Stimulated activated CD4-positive, alpha-beta T cell treated with anti-CD3 and anti-CD28 coated beads, TNF-alpha, amount 100 ng/mL, for 1 hour (primary cell): ENCODE data around the gene CYP1A2.
A peak's percentile ranks its signal among the peaks of the same experiment; 100 is the strongest.

Experiments used
- DNase-seq, 3 donors: peaks; one replicate each; pipeline ENCODE4 v3.0.0-alpha.2; 2020; ENCODE audit warnings: low read depth in 3 of 3, low spot score in 1 of 3

Gene CYP1A2

GRCh38 chr15:74788683-74789151 lies 40.1 kb downstream of the CYP1A2 start:
- DNase-seq, result no peak

DNA sequence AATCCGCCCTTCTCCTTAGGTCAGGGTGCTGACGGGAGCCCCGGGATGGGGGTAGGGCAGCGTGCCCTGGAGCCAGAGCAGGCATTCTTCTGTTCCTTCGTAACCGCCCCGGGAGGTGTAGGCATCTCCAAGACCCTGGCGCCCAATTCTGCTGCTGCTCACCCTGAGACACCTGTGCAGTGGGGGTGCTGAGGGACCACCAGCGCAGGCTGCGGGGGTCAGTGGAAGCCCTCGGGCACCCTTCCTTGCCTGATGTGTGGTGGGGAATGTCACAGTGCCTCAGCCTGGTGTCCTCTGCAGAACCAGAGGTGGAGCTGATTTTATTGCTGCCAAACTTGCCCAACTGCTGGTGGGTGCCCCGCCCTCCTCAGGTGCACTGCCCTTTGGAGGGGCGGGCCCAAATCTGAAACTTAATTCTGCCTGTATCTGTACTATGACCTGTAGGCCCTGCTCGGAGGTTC lies 40.6 kb downstream of the CYP1A2 start:
- DNase-seq, result no peak

- DNase-seq, result no peak
Measured at GRCh38 chr15:74789741-74790079, 41.1 kb downstream of the CYP1A2 start.

DNA sequence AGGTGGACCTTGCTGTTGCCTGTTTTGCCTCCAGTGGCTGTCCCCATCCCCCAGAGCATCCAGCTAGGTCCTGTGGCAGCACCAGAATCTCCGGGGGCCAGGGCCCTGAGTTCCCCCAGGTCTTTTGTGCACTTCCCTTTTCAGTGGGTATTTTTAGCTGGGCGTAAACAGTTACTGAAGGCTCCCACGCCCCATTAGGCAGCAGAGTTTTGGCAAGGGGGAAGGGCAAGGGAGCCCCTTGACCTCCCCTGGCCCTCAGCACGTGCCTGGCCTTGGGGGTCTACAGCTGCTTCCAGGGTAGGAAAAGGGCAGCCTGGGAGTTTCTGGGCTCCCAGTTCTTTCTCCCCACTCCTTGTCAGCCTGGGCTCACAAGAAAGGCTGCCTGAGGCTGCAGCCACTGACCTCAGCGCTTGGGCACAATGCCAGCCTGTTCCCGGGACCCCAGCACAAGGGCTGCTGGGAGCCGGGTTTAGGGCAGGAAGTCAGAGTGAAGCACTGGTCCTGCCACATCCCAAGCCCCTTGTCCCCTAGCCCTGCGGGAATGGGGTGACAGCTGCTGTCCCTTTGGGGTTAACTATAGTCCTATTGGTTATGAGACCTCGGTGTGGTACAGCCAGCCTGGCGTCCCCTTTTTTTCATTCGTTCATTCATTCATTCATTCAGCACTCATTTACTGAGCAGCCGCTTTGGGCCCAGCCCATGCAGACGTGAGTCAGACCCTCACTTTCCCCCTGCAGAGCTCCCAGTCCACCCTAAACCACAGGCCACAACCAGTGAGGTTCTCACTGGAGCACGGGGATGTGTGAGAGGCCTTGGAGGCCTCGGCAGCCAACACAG lies 41.7 kb downstream of the CYP1A2 start:
- no peak for DNase-seq

GRCh38 chr15:74791007-74791406 lies 42.4 kb downstream of the CYP1A2 start:
- no peak for DNase-seq

DNA sequence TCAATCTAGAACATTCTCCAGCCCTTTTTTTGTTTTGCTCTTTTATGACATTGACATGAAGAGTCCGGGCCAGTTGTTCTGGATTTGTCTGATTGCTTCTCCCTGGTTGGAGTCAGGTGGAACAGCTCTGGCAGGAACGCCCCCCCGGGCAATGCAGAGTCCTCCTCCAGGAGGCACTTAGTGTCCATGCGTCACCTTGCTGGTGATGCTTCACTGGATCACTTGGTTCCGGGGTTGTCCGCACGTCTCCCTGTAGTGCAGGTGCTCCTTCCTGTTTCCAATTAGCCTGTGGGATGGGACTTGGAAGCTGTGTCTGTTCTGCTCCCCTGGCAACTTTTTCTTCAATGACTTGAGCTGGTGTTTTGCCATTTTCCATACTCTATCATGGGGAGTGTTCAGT lies 43.0 kb downstream of the CYP1A2 start:
- DNase-seq, result no peak

DNA sequence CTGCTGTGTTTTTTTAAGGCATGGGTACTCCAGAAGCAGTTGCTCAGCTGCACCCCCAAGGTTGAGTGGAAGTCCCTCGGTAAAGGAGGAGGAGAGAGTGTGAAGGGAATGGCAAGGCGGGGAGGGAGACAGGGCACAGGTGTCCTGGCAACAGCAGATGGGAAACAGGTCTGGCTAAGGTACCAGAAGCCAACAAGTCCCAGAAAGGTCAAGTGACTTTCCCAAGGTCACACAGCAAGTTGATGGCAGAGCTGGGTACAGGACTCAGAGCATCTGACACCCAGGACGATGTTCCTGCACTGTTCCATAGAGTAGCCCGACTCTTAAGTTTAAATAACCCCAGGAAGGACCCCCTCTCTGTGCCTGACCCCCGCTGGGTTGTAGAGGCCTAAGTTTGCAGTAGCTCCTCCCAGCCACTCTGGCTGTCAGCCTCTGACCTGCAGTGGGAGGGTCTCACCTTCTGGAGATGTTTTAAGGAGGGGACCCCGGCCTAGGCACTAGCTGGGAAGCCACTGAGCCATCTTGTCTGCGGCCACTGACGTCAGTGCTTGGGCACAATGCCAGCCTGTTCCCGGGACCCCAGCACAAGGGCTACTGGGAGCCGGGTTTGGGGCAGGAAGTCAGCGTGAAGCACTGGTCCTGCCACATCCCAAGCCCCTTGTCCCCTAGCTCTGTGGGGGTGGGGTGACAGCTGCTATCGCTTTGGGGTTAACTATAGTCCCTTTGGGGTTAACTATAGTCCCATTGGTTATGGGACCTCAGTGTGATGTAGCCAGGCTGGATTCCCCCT lies 43.8 kb downstream of the CYP1A2 start:
- DNase-seq, result no peak

DNA sequence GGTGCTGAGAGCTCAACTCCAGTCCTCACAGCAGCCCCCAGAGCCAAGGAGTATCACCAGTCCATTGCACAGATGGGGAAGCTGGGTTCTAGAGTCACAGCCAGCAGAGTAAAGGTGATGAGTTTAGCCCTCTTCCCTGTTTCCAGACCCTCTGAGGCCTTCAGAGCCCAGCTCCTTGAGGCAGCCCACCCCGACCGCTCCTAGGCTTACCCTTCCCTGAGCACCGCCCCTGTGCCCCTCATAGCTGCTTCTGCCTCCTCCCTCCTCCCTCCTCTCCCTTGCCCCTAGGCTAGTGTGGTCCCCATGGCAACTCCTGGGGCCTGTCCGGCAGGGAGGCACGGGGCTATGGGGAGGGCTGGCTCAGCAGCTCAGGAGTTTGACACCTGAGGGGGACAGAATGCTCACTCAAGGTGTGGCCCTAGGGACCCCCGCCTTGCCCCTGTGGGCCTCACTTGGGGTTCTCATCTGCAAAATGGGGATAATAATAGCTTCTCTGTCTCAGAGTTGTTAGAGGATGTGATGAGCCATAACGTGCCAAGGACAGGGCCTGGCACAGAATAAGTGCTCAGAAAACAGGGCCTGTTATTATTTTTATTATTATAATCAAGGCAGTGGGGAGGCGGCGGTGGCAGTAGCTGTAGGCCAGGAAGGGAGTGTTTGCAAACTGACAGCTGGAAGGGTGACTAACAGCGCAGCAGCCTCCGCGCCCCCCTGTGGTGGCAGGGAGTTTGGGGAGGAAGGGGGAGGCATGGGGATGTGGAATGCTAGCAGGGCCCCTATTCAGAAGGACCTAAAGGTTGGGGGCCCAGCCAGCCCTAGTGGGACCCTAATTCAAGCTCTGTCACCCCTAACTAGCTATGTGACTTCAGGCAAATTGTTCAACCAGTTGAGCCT lies 44.7 kb downstream of the CYP1A2 start:
- DNase-seq, result peak in 1 of 3 donors; percentile 60

GRCh38 chr15:74794248-74794969 lies 45.8 kb downstream of the CYP1A2 start:
- DNase-seq, result no peak

DNA sequence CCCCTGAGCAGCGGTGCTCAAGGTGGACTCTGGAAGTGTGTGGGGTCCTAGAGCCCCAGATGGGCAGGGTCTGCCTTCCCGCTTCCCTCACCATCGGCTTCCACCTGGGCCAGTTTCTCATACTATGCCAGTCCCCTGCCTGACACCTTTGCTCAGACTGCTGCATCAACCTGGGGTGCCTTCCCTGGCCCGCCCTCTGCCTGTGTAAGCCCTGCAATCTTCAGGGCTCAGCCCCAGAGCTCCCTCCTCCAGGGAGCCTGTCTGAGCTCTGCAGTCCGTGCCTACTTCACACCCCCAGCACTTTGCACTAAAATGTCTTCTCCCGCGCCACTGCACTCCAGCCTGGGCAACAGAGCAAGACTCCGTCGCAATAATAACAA lies 46.3 kb downstream of the CYP1A2 start:
- DNase-seq, result no peak

GRCh38 chr15:74795966-74796625 lies 47.5 kb downstream of the CYP1A2 start:
- DNase-seq, result no peak

DNA sequence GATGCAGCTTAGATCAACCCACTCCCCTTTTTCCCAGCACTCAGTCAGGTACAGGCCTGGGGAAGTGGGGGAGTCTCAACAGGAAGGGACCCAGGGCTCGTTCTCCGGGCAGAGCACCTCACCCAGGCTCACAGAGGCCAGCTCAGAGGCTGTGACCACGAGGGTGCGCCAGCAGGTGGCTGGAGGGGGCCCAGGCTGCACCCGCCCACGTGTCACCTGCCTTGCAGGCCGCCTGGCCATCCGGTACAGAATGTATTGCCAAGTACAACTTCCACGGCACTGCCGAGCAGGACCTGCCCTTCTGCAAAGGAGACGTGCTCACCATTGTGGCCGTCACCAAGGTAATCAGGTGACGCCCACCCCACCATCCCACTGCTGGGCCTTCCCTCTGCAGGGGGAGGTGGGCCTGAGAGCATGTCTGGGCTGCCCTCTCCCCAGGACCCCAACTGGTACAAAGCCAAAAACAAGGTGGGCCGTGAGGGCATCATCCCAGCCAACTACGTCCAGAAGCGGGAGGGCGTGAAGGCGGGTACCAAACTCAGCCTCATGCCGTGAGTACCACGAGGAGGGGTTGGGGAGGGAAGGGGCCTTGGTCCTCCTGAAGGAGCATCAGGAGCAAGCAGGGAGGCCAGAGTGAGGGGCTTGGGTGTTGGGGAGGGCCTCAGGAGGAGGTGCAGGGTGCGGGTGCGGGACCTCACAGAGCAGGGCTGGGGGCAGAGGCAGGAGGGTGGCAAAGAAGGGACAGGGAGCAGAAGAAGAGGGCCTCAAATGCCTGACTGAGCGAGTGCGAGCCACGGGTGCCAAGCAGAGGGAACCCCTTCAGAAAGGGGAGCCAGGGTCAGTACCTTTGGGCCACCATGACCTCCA lies 50.0 kb downstream of the CYP1A2 start:
- DNase-seq, result no peak

- no peak for DNase-seq
Measured at GRCh38 chr15:74799255-74799855, 50.7 kb downstream of the CYP1A2 start.

- DNase-seq, result peak; percentile 68 to 82 (median 75)
Measured at GRCh38 chr15:74799856-74800558, 51.4 kb downstream of the CYP1A2 start.

DNA sequence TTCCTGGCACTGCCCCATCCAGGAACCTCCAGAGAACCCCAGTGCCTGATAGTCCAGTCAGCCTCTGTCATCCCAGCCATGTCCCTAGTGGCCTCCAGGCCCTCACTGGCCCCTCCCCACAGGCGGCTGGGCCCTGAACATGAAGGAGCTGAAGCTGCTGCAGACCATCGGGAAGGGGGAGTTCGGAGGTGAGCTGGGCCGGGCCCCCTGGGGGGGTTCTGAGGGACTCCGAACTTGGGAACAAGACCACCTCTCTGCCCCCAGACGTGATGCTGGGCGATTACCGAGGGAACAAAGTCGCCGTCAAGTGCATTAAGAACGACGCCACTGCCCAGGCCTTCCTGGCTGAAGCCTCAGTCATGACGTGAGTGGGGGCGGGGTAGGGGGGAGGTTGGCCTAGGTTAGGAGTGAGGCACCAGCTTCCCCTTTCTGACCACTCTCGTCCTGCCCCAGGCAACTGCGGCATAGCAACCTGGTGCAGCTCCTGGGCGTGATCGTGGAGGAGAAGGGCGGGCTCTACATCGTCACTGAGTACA lies 52.0 kb downstream of the CYP1A2 start:
- DNase-seq, result no peak

DNA sequence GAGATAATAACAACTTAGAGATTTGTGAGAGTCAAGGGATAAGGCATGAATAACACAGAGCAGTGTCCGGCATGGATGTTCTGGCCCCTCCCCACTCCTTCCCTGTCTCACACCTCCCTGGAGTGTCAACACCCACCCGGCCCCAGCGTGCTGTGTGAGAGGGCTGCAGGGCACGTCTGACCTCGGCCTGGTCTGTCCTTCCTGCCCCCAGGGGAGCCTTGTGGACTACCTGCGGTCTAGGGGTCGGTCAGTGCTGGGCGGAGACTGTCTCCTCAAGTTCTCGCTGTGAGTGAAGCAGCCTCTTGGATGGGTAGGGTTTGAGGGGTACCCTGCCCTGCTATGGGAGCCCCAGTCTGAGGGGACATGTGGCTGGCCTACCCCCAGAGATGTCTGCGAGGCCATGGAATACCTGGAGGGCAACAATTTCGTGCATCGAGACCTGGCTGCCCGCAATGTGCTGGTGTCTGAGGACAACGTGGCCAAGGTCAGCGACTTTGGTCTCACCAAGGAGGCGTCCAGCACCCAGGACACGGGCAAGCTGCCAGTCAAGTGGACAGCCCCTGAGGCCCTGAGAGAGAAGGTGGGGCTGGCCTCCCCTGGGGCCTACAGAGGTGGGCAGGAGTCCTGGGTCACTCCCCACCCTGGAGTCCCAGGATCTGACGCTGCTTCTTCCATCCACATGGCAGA lies 52.8 kb downstream of the CYP1A2 start:
- no peak for DNase-seq

GRCh38 chr15:74802290-74802689 lies 53.6 kb downstream of the CYP1A2 start:
- DNase-seq, result no peak
